ENCODE measurements around the gene EPB41L4A.

The EPB41L4A gene

GRCh38 chr5:112355058-112355685 lies 63.9 kb downstream of the EPB41L4A start:
- DNase-seq (ENCODE audit: low read depth in 2 of 2), result no peak

- no peak for DNase-seq (ENCODE audit: low read depth in 2 of 2)
These were observed 65.4 kb downstream of the EPB41L4A start for GRCh38 chr5:112353678-112354077.

- no peak for DNase-seq (ENCODE audit: low read depth in 2 of 2)
These were observed 67.9 kb downstream of the EPB41L4A start for GRCh38 chr5:112351225-112351624.

- DNase-seq (ENCODE audit: low read depth in 2 of 2), result no peak
These were observed 68.5 kb downstream of the EPB41L4A start for GRCh38 chr5:112350626-112351025.

GRCh38 chr5:112349371-112349770 lies 69.7 kb downstream of the EPB41L4A start:
- DNase-seq (ENCODE audit: low read depth in 2 of 2), result no peak

- no peak for DNase-seq (ENCODE audit: low read depth in 2 of 2)
These were observed 70.2 kb downstream of the EPB41L4A start for GRCh38 chr5:112348915-112349314.

GRCh38 chr5:112348387-112348786 lies 70.7 kb downstream of the EPB41L4A start:
- no peak for DNase-seq (ENCODE audit: low read depth in 2 of 2)

GRCh38 chr5:112346411-112347044 lies 72.5 kb downstream of the EPB41L4A start:
- DNase-seq (ENCODE audit: low read depth in 2 of 2), result no peak

- DNase-seq (ENCODE audit: low read depth in 2 of 2), result no peak
These were observed 74.5 kb downstream of the EPB41L4A start for GRCh38 chr5:112344540-112344939.

- no peak for DNase-seq (ENCODE audit: low read depth in 2 of 2)
These were observed 76.7 kb downstream of the EPB41L4A start for GRCh38 chr5:112342389-112342788.

- no peak for DNase-seq (ENCODE audit: low read depth in 2 of 2)
These were observed 79.3 kb downstream of the EPB41L4A start for GRCh38 chr5:112339761-112340160.

- DNase-seq (ENCODE audit: low read depth in 2 of 2), result no peak
These were observed 80.3 kb downstream of the EPB41L4A start for GRCh38 chr5:112338681-112339337.

- DNase-seq (ENCODE audit: low read depth in 2 of 2), result no peak
These were observed 85.7 kb downstream of the EPB41L4A start for GRCh38 chr5:112333331-112333781.

GRCh38 chr5:112331892-112332291 lies 87.2 kb downstream of the EPB41L4A start:
- DNase-seq (ENCODE audit: low read depth in 2 of 2), result no peak

- DNase-seq (ENCODE audit: low read depth in 2 of 2), result no peak
These were observed 89.5 kb downstream of the EPB41L4A start for GRCh38 chr5:112329419-112330090.

GRCh38 chr5:112323166-112323565 lies 95.9 kb downstream of the EPB41L4A start:
- DNase-seq (ENCODE audit: low read depth in 2 of 2), result no peak

GRCh38 chr5:112320408-112320807 lies 98.7 kb downstream of the EPB41L4A start:
- no peak for DNase-seq (ENCODE audit: low read depth in 2 of 2)

- DNase-seq (ENCODE audit: low read depth in 2 of 2), result no peak
These were observed 100.7 kb downstream of the EPB41L4A start for GRCh38 chr5:112318346-112318745.

GRCh38 chr5:112317866-112318265 lies 101.2 kb downstream of the EPB41L4A start:
- no peak for DNase-seq (ENCODE audit: low read depth in 2 of 2)

GRCh38 chr5:112316731-112317130 lies 102.3 kb downstream of the EPB41L4A start:
- no peak for DNase-seq (ENCODE audit: low read depth in 2 of 2)

GRCh38 chr5:112316006-112316405 lies 103.1 kb downstream of the EPB41L4A start:
- DNase-seq (ENCODE audit: low read depth in 2 of 2), result no peak
